Calu3 (cell line): ENCODE results near the gene LIMS1. TPM values are rescaled to one million over a fixed set of nuclear protein-coding genes. Genes with fewer than 3 reads are reported as not detected.
A peak's percentile ranks its signal among the peaks of the same experiment; 100 is the strongest.

Experiments used
- BruUV-seq: library from RNA; stranded (reverse); fragments of 400-500 nt; replicated peaks from 2 replicates; lab custom pipeline; 2021; lab: Mats Ljungman, UMichigan
- CTCF ChIA-PET: fragments of 300-600 bp; sonication (Branson Sonifier 250); formaldehyde crosslinking; loops from one replicate; lab custom pipeline; 2022; ENCODE audit warnings: antibody characterized with exemption; lab: Charles Lee
- DNase-seq: peaks from one replicate; pipeline ENCODE4 v3.0.0; 2022
- H3K27ac Mint-ChIP-seq: one replicate; pipeline ENCODE4 v1.8.0; 2022; ENCODE audit warnings: mixed read lengths; ENCODE audit not compliant: unreplicated experiment
- H3K27me3 Mint-ChIP-seq: one replicate; pipeline ENCODE4 v1.8.0; 2022; ENCODE audit warnings: mixed read lengths; ENCODE audit not compliant: unreplicated experiment
- H3K36me3 Mint-ChIP-seq: one replicate; pipeline ENCODE4 v1.8.0; 2022; ENCODE audit warnings: mild to moderate bottlenecking, moderate library complexity, mixed read lengths; ENCODE audit not compliant: insufficient read depth, unreplicated experiment
- H3K4me1 Mint-ChIP-seq: one replicate; pipeline ENCODE4 v1.8.0; 2022; ENCODE audit warnings: mild to moderate bottlenecking, low read depth, mixed read lengths; ENCODE audit not compliant: unreplicated experiment
- H3K4me3 Mint-ChIP-seq: one replicate; pipeline ENCODE4 v1.8.0; 2022; ENCODE audit warnings: mild to moderate bottlenecking, low read depth, moderate library complexity, mixed read lengths; ENCODE audit not compliant: unreplicated experiment
- H3K9me3 Mint-ChIP-seq: one replicate; pipeline ENCODE4 v1.8.0; 2022; ENCODE audit warnings: low read depth, mixed read lengths; ENCODE audit not compliant: unreplicated experiment
- CTCF ChIP-seq: fragments of 200-600 bp; IDR thresholded peaks from one replicate; pipeline ENCODE4 v1.8.0; 2022; ENCODE audit warnings: antibody characterized with exemption; ENCODE audit not compliant: unreplicated experiment
- intact Hi-C: fragments of 100-400 bp; cut with micrococcal nuclease; formaldehyde crosslinking; loops from one replicate; pipeline ENCODE4 v1.10.0; 2022; ENCODE audit not compliant: unreplicated experiment
- total RNA-seq: library from RNA; stranded (reverse); gene quantifications from 2 replicates; pipeline ENCODE4 v1.2.3, GENCODE V29; 2022

Gene LIMS1
- total RNA-seq, 1 experiment from 2014 or later = 51.5 TPM

- Mint-ChIP-seq H3K9me3 (no peaks in the 10 kb centered on the region), H3K4me1 (peaks cover 67% of the 10 kb centered on the region), H3K4me3 (no peak overlapping the region), H3K27ac (no peak overlapping the region), H3K36me3 (no peaks in the 10 kb centered on the region), H3K27me3 (no peaks in the 10 kb centered on the region)
- CTCF ChIA-PET = no interaction called here
- no peak for DNase-seq
- intact Hi-C loops = no loop called here
- no TSS peak for BruUV-seq
- no peak for TF ChIP-seq CTCF
These were observed 51.2 kb downstream of the LIMS1 start for GRCh38 chr2:108585436-108585835.

- H3K36me3 Mint-ChIP-seq = no peaks in the 10 kb centered on the region
- TF ChIP-seq CTCF = no peak
- no peak overlapping the region for H3K27ac Mint-ChIP-seq
- no TSS peak for BruUV-seq
- H3K4me1 Mint-ChIP-seq = peaks cover 67% of the 10 kb centered on the region
- H3K27me3 Mint-ChIP-seq = no peaks in the 10 kb centered on the region
- no peak for DNase-seq
- intact Hi-C loops = no loop called here
- CTCF ChIA-PET = interaction anchor here (0.6 to 1.2 kb wide), 2 partner anchors 51 to 128 kb away, joined by 6 to 10 read pairs; no protein-coding TSS in a partner anchor
- H3K9me3 Mint-ChIP-seq = no peaks in the 10 kb centered on the region
- no peak overlapping the region for H3K4me3 Mint-ChIP-seq
These were observed 51.8 kb downstream of the LIMS1 start for GRCh38 chr2:108586116-108586515.

- intact Hi-C loops = no loop called here
- H3K9me3 Mint-ChIP-seq = no peaks in the 10 kb centered on the region
- no TSS peak for BruUV-seq
These were observed 52.4 kb downstream of the LIMS1 start for GRCh38 chr2:108586631-108587030.

GRCh38 chr2:108587621-108588020 lies 53.4 kb downstream of the LIMS1 start:
- no peaks in the 10 kb centered on the region for H3K36me3 Mint-ChIP-seq
- CTCF ChIA-PET = interaction anchor here (1.0 to 1.5 kb wide), 2 partner anchors 27 to 49 kb away, joined by 3 to 5 read pairs; no protein-coding TSS in a partner anchor
- H3K4me1 Mint-ChIP-seq = peaks cover 72% of the 10 kb centered on the region
- H3K9me3 Mint-ChIP-seq = no peaks in the 10 kb centered on the region
- H3K27ac Mint-ChIP-seq = peak overlapping the region; percentile 89
- H3K4me3 Mint-ChIP-seq = peak overlapping the region; percentile 46
- no peaks in the 10 kb centered on the region for H3K27me3 Mint-ChIP-seq
- TF ChIP-seq CTCF = no peak
- no TSS peak for BruUV-seq
- peak; percentile 45 for DNase-seq
- intact Hi-C loops = no loop called here

More at GRCh38 chr2:108586631-108587030, 52.4 kb downstream of the LIMS1 start:
- Mint-ChIP-seq H3K4me3 (no peak overlapping the region), H3K27me3 (no peaks in the 10 kb centered on the region), H3K27ac (peak overlapping the region; percentile 89), H3K4me1 (peaks cover 67% of the 10 kb centered on the region), H3K36me3 (no peaks in the 10 kb centered on the region)
- DNase-seq = no peak
- no peak for TF ChIP-seq CTCF
- CTCF ChIA-PET = interaction anchor here (0.6 to 1.2 kb wide), 4 partner anchors 10 to 129 kb away, joined by 3 to 10 read pairs (median 5); no protein-coding TSS in a partner anchor
